Liver (tissue), 9 donors: ENCODE results near the gene SRGAP3. TPM values are rescaled to one million over a fixed set of nuclear protein-coding genes. Genes with fewer than 3 reads are reported as not detected.

Experiments used
- DNase-seq: peaks from one replicate; pipeline ENCODE4 v3.0.0-alpha.2; 2017; ENCODE audit warnings: low spot score
- H3K27ac ChIP-seq, 2 donors: one replicate each; pipeline ENCODE4 v1.7.0; 2013; ENCODE audit warnings: inconsistent platforms in 2 of 2, low read length in 2 of 2, control low read depth in 1 of 2, low read depth in 1 of 2, mild to moderate bottlenecking in 1 of 2
- H3K27me3 ChIP-seq, 4 donors: one replicate each; pipeline versions ENCODE4 v1.6.1 to v1.7.0; 2013; ENCODE audit warnings: low read length in 3 of 4, inconsistent platforms in 1 of 4, mild to moderate bottlenecking in 1 of 4, moderate library complexity in 1 of 4; ENCODE audit not compliant: control insufficient read depth in 4 of 4, insufficient read depth in 4 of 4
- H3K36me3 ChIP-seq, 4 donors: one replicate each; pipeline versions ENCODE4 v1.6.1 to v1.7.0; 2013; ENCODE audit warnings: low read length in 3 of 4, mild to moderate bottlenecking in 3 of 4, low read depth in 1 of 4, moderate library complexity in 1 of 4; ENCODE audit not compliant: control insufficient read depth in 4 of 4, insufficient read depth in 3 of 4
- H3K4me1 ChIP-seq, 4 donors: one replicate each; pipeline versions ENCODE4 v1.6.1 to v1.7.0; 2013; ENCODE audit warnings: low read length in 3 of 4, mild to moderate bottlenecking in 3 of 4, moderate library complexity in 1 of 4; ENCODE audit not compliant: control insufficient read depth in 4 of 4, insufficient read depth in 4 of 4
- H3K4me3 ChIP-seq, 3 donors: one replicate each; pipeline versions ENCODE4 v1.6.1 to v1.7.0; 2013; ENCODE audit warnings: low read length in 3 of 3, control low read depth in 1 of 3, low read depth in 1 of 3, mild to moderate bottlenecking in 1 of 3
- H3K9ac ChIP-seq, 2 donors: one replicate each; pipeline ENCODE4 v1.7.0; 2013; ENCODE audit warnings: low read length in 2 of 2, mild to moderate bottlenecking in 2 of 2, moderate library complexity in 2 of 2, control low read depth in 1 of 2, low read depth in 1 of 2
- H3K9me3 ChIP-seq, 4 donors: one replicate each; pipeline versions ENCODE4 v1.6.1 to v1.7.0; 2013; ENCODE audit warnings: low read length in 3 of 4; ENCODE audit not compliant: control insufficient read depth in 4 of 4
- ATF3 ChIP-seq: IDR thresholded peaks from 2 replicates; pipeline ENCODE4 v1.6.1; 2016; ENCODE audit warnings: antibody characterized with exemption
- CTCF ChIP-seq: fragments of 150-350 bp; IDR thresholded peaks from 2 replicates; pipeline ENCODE4 v1.5.1; 2017; ENCODE audit warnings: improper control_type of control experiment, low read depth, low read length; ENCODE audit not compliant: missing input control
- EGR1 ChIP-seq, 2 donors: IDR thresholded peaks; 2 replicates each; pipeline ENCODE4 v1.6.1; 2016 to 2018; ENCODE audit warnings: antibody characterized with exemption in 2 of 2, low read depth in 2 of 2
- HNF4A ChIP-seq, 2 donors: conservative IDR thresholded peaks; 2 replicates each; pipeline ENCODE4 v1.6.1; 2016; ENCODE audit warnings: antibody characterized with exemption in 2 of 2, mild to moderate bottlenecking in 2 of 2
- HNF4G ChIP-seq: IDR thresholded peaks from 2 replicates; pipeline ENCODE4 v1.6.1; 2016; ENCODE audit warnings: antibody characterized with exemption
- JUND ChIP-seq, 2 donors: IDR thresholded peaks; 2 replicates each; pipeline ENCODE4 v1.6.1; 2016; ENCODE audit warnings: antibody characterized with exemption in 2 of 2
- MAX ChIP-seq: IDR thresholded peaks from 2 replicates; pipeline ENCODE4 v1.6.1; 2016; ENCODE audit warnings: antibody characterized with exemption
- NR2F2 ChIP-seq: IDR thresholded peaks from 2 replicates; pipeline ENCODE4 v1.6.1; 2016; ENCODE audit warnings: antibody characterized with exemption
- RAD21 ChIP-seq, 2 donors: IDR thresholded peaks; 2 replicates each; pipeline ENCODE4 v1.6.1; 2016; ENCODE audit warnings: antibody characterized with exemption in 2 of 2, mild to moderate bottlenecking in 2 of 2
- RXRA ChIP-seq, 2 donors: IDR thresholded peaks; 2 replicates each; pipeline ENCODE4 v1.6.1; 2017 to 2018; ENCODE audit warnings: antibody characterized with exemption in 2 of 2, mild to moderate bottlenecking in 1 of 2
- SP1 ChIP-seq: IDR thresholded peaks from 2 replicates; pipeline ENCODE4 v1.6.1; 2018; ENCODE audit warnings: antibody characterized with exemption, mild to moderate bottlenecking
- TAF1 ChIP-seq: conservative IDR thresholded peaks from 2 replicates; pipeline ENCODE4 v1.6.1; 2016; ENCODE audit warnings: antibody characterized with exemption, mild to moderate bottlenecking
- YY1 ChIP-seq: IDR thresholded peaks from 2 replicates; pipeline ENCODE4 v1.6.1; 2016; ENCODE audit warnings: antibody characterized with exemption, mild to moderate bottlenecking
- WGBS: extraction: QIAGEN DNeasy Blood & Tissue Kit; methylation state at CpG from one replicate; pipeline ENCODE4 v1.1.7; 2013; 5-methylcytosine and 5-hydroxymethylcytosine counted together
- polyA plus RNA-seq, 2 donors: library from polyadenylated mRNA; stranded (reverse) in 1 of 2; unstranded in 1 of 2; fragments of 200-250 nt in 1 of 2; fragments of >200 nt in 1 of 2; fragmentation: Nextera tagmentation in 1 of 2; extraction: Ambion mirVana in 1 of 2; gene quantifications; one replicate each; pipeline versions ENCODE4 v1.2.1 to v1.2.3, GENCODE V29; 2013 to 2015
- total RNA-seq, 2 donors: library from RNA; depleted of rRNA; stranded (reverse); fragments of >200 nt; gene quantifications; one replicate each; pipeline ENCODE4 v1.2.3, GENCODE V29; 2014
- donor health status: healthy.
- donor health status: healthy.
- donor health status: healthy.
- donor health status: healthy.
- donor health status: healthy.

Gene SRGAP3
- total and polyA plus RNA-seq, 4 donors: 0.61 to 4.2 (median 1.6) TPM

GRCh38 chr3:9238276-9238675 lies 11.2 kb downstream of the SRGAP3 start:
- Histone ChIP-seq H3K27ac (no peak overlapping the region), H3K9me3 (no peaks in the 10 kb centered on the region), H3K4me1 (no peaks in the 10 kb centered on the region), H3K9ac (no peak overlapping the region), H3K27me3 (no peaks in the 10 kb centered on the region), H3K4me3 (no peak overlapping the region), H3K36me3 (no peaks in the 10 kb centered on the region)
- no peak for DNase-seq
- WGBS: 91% methylated on average over 5 of the region's 5 CpGs
- TF ChIP-seq YY1: no peak
- TF ChIP-seq EGR1 (IDR thresholded peaks at IDR 0.05; ENCODE audit: low read depth in 2 of 2): no peak
- TF ChIP-seq JUND (IDR thresholded peaks at IDR 0.05): no peak

GRCh38 chr3:9233814-9234600 lies 15.4 kb downstream of the SRGAP3 start:
- no peak for TF ChIP-seq HNF4A (conservative IDR thresholded peaks at IDR 0.05)
- no peak for TF ChIP-seq YY1
- no peak for DNase-seq
- H3K9me3 ChIP-seq: no peaks in the 10 kb centered on the region
- WGBS: 95% methylated on average over 8 of the region's 8 CpGs
- no peaks in the 10 kb centered on the region for H3K36me3 ChIP-seq
- no peak overlapping the region for H3K4me3 ChIP-seq
- no peak overlapping the region for H3K9ac ChIP-seq
- no peaks in the 10 kb centered on the region for H3K4me1 ChIP-seq
- H3K27ac ChIP-seq: no peak overlapping the region
- no peaks in the 10 kb centered on the region for H3K27me3 ChIP-seq

GRCh38 chr3:9233101-9233500 lies 16.3 kb downstream of the SRGAP3 start:
- no peak overlapping the region for H3K27ac ChIP-seq
- DNase-seq: no peak

GRCh38 chr3:9231937-9232336 lies 17.5 kb downstream of the SRGAP3 start:
- no peak overlapping the region for H3K9ac ChIP-seq
- no peak overlapping the region for H3K4me3 ChIP-seq
- no peak for DNase-seq
- no peaks in the 10 kb centered on the region for H3K9me3 ChIP-seq
- 91% methylated on average over 7 of the region's 7 CpGs for WGBS
- no peaks in the 10 kb centered on the region for H3K4me1 ChIP-seq
- TF ChIP-seq HNF4A (conservative IDR thresholded peaks at IDR 0.05) (no peak), NR2F2 (no peak), ATF3 (no peak), EGR1 (IDR thresholded peaks at IDR 0.05; ENCODE audit: low read depth in 2 of 2) (no peak), SP1 (no peak), RAD21 (IDR thresholded peaks at IDR 0.05) (no peak), HNF4G (no peak), TAF1 (no peak), JUND (IDR thresholded peaks at IDR 0.05) (no peak), RXRA (IDR thresholded peaks at IDR 0.05) (no peak), MAX (no peak), YY1 (no peak)
- no peaks in the 10 kb centered on the region for H3K36me3 ChIP-seq
- H3K27me3 ChIP-seq: no peaks in the 10 kb centered on the region
- no peak overlapping the region for H3K27ac ChIP-seq

More at GRCh38 chr3:9233101-9233500, 16.3 kb downstream of the SRGAP3 start:
- Histone ChIP-seq H3K27me3 (no peaks in the 10 kb centered on the region), H3K4me1 (no peaks in the 10 kb centered on the region), H3K36me3 (no peaks in the 10 kb centered on the region), H3K9me3 (no peaks in the 10 kb centered on the region), H3K9ac (no peak overlapping the region), H3K4me3 (no peak overlapping the region)
- WGBS: 85% methylated on average over 4 of the region's 4 CpGs
- TF ChIP-seq HNF4A (conservative IDR thresholded peaks at IDR 0.05) (no peak), HNF4G (no peak), CTCF (no peak), TAF1 (no peak), EGR1 (IDR thresholded peaks at IDR 0.05; ENCODE audit: low read depth in 2 of 2) (no peak)
